Fibroblast of pulmonary artery (primary cell): ENCODE results near the gene SZRD1.

Experiments used
- DNase-seq: peaks from one replicate; pipeline ENCODE4 v3.0.0-alpha.2; 2010; ENCODE audit warnings: low read depth
- H3K4me3 ChIP-seq: replicated peaks from 2 replicates; pipeline ENCODE4 v1.5.1; 2011; ENCODE audit warnings: low read depth, mild to moderate bottlenecking, control low read depth, low read length, moderate library complexity
- CTCF ChIP-seq: IDR thresholded peaks from 2 replicates; pipeline ENCODE4 v1.5.1; 2011; ENCODE audit warnings: mild to moderate bottlenecking, control low read depth, low read length, inconsistent platforms; ENCODE audit errors: missing control alignments

The SZRD1 gene

GRCh38 chr1:16366722-16367257 is at the start of gene SZRD1:
TSS of gene SZRD1 (plus strand) at chr1:16367242. CDS start at chr1:16367258, 16 bp downstream.
- TF ChIP-seq CTCF: no peak
- H3K4me3 ChIP-seq: peak within 1 kb of the TSS; percentile 94
- peak; percentile 100 for DNase-seq

- no peak for TF ChIP-seq CTCF
- H3K4me3 ChIP-seq: no peak overlapping the region
- DNase-seq: peak; percentile 36
Observed at GRCh38 chr1:16318555-16318954, 48.5 kb upstream of the SZRD1 start.

DNA sequence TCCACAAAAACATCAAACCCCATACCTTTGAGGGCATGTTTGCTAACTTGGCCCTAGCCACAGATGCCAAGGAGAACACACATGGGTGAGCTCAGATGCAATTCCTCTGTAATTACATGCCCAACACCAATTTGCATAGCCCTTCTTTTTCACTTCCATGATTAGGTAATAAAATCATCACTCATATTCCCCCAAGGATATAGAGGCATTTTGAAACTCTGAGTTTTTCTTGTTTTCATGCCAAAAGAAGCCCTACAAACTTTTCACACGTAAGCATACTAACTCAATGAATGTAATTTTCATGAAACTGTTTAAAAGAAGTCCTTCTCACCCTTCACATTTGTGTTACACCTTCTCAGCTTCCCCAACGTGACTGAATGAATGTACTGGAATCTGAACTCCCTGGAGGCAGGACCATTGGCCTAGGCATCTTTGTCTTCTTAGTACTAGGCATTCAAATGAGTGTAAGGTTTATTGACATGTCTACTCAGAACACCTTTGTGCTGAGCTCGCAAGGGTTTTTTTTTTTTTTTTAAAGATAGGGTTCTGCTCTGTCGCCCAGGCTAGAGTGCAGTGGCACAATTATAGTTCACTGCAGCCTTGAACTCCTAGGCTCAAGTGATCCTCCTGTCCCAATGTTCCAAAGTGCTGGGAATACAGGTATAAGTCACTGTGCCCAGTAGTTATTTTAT is 45.7 kb upstream of the SZRD1 start:
- DNase-seq: peak; percentile 9
- no peak overlapping the region for H3K4me3 ChIP-seq
- no peak for TF ChIP-seq CTCF

- peak; percentile 80 for DNase-seq
- no peak for TF ChIP-seq CTCF
- no peak overlapping the region for H3K4me3 ChIP-seq
Observed at GRCh38 chr1:16324456-16324890, 42.6 kb upstream of the SZRD1 start.

DNA sequence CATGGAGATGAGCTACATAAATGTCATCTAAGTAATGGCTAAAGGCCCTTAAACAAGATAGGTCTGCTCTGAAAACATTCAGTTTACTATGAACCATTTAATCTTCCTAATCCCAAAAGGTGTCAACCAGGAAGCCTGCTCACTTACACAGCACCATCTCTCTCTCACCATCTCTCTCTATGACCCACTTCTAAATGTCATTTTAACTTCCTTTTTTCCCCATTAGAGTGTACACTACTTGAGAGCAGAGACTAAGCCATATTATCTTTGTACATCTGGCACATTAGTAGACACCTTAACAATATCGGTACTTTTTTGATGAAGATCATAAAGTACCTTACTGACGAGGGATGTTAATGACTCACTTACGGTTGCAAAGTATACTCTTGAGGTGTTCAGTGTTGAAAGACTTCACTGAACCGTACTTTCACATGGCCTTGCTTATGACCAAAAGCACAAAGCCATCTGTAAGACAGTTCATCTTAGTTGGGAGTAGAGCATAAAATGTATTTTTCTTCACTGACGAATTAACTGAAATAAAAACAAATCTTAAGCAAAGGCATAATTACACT is 40.1 kb upstream of the SZRD1 start:
- no peak for TF ChIP-seq CTCF
- no peak for DNase-seq
- no peak overlapping the region for H3K4me3 ChIP-seq

- H3K4me3 ChIP-seq: no peak overlapping the region
- no peak for DNase-seq
- TF ChIP-seq CTCF: no peak
Observed at GRCh38 chr1:16334655-16335340, 32.2 kb upstream of the SZRD1 start.
